COLO668 (cell line): ENCODE measurements around the gene ARRB1.
"Not testable (repeated sequence)": the region's sequence is repeated elsewhere in the genome, so short reads cannot be mapped to it uniquely, and the experiment has no call there.

Experiments used
- DNase-seq: peaks from one replicate; lab custom pipeline; 2025; ENCODE audit not compliant: unreplicated experiment; lab: John Stamatoyannopoulos, UW

Gene ARRB1

DNA sequence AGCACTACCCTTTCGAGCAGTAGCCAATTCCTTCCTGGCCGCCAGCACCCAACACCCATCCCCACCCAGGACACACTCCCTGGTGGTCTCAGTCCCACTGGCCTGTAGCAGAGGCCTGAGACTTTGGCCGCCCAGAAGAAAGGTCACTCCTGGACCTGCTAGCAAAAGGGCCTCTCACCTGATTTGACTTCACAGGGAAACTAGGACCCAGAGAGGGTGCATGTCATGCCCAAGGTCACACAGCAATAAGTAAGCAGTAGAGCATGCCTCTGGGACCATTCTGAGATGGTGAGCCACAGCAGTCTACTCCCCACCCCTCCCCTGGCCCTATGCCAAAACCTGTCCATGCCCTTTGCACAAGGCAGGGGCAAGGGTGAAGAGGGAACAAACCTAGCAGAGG is 7.3 kb downstream of the ARRB1 start:
- no peak for DNase-seq

DNA sequence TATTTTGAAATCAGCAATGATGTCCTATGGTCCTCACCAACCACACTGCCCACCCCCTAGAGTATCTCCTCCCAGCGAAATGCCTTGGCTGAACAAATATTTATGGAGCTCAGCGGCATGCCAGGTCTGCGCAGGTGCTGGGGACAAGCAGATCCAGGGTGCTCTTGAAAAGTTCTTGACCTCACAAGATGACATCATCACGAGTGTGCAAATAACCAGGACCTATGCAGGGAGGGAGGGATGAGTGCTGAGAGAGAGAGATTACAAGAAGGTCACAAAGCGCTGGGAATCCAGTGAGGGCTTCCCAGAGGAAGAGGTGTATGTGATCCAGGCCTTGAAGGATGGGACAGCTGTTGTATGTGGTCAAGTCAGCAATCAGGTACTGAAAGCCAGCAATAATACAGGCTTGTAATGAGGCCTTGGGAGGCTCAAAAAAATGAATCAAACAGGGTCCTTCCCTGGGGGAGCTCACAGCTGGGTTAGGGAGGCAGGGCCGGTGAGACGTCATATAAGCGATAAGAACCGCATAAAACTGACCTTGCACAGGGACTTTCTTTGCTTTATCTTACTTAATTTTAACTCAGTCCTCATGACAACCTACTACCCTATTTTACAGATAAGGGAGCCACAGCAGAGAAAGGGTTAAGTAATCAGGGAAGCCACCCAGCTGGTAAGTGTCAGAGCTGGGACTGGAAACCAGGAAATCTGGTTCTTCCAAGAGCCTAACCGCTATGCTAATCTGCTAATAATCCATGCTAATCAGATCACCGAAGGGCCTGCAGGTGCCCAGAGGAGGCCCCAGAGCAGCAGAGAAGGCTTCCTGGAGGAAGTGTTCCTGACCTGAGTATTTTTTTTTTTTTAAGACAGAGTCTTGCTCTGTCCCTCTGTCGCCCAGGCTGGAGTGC is 8.2 kb downstream of the ARRB1 start:
- peak; percentile 76 for DNase-seq

DNA sequence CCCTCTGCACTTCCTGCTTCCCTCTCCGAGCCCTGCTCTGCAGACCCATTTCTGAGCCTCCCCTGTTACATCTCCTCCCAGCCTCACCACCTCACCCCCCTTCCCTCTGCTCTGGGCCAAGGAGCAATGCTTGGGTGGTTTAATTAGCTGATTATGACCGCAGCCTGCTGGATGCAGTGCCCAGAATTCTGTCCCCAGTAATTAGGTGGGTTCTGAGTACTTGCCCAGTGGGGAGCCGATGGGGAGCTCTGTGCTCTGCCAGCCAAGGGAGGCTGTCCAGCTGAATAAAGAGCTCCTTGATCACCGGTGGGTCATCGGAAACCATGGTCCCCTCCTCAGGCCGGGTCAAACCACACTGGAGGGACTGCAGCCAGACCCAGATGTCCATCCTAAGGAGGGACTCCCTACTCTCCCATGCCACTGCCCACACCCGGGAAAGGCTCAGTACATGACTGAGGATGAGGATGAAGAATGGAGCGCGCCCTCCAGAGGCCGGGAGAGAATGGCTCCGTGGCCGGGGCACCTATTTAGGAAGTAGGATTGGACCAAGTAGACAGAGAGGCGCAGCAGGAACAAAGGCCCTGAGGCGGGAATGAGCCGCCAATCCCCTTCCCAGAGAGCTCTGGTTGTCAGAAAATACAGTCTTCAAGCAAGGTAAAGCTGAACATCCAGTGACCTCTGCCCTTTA is 9.1 kb downstream of the ARRB1 start:
- DNase-seq = peak; percentile 34

DNA sequence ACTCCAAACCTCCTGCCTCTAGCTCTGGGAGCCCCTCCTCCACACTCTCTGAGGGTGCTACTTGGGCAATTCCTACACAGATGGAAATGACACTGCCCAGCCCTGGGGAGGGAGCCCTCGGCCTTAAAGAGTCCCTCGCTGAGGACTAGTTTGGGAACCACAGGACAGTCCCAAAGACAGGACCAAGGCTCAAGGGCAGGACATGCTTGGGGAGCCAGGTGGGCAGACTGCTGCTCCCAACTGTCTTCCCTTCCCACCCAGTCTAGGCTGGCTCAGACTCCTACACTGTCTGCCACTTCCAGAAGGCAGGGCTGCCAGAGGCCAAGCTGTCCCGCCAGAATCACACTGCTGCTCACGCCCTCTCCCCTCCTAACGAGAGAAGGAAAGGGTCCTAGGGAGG is 9.8 kb downstream of the ARRB1 start:
- no peak for DNase-seq

DNA sequence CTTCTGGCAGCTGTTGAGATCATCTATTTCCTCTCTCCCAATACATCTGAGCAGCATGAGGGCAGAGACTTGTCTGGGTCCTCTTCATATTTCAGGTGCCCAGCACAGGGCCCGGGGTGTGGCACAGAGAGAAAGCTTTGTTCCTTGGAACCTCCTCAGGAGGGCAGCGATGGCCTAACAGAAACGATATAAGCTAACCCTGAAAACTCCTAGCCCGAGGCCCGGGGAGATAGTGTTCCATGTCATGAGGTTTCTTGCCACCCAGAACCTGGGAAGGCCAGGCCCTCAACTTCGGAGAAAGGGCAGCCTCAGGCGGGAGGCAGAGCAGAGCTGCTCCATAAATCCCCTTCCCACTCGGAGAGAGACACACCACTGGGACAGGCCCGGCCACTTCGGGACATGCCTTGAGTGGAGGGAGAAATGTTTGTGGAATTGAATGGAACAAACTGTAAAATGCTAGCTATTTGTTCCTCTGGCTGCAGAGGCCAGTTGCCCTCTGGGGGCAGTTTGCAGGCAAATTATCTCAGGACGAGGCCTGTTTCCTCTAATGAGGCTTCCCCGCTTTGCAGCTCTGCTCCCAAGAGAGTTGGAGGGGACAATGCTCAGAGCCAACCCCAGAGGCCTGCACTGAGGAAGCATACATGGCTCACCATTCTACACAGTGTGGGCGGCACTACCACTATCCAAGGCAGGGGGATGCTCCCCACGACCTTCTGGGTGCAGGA is 11.6 kb downstream of the ARRB1 start:
- DNase-seq = no peak

DNA sequence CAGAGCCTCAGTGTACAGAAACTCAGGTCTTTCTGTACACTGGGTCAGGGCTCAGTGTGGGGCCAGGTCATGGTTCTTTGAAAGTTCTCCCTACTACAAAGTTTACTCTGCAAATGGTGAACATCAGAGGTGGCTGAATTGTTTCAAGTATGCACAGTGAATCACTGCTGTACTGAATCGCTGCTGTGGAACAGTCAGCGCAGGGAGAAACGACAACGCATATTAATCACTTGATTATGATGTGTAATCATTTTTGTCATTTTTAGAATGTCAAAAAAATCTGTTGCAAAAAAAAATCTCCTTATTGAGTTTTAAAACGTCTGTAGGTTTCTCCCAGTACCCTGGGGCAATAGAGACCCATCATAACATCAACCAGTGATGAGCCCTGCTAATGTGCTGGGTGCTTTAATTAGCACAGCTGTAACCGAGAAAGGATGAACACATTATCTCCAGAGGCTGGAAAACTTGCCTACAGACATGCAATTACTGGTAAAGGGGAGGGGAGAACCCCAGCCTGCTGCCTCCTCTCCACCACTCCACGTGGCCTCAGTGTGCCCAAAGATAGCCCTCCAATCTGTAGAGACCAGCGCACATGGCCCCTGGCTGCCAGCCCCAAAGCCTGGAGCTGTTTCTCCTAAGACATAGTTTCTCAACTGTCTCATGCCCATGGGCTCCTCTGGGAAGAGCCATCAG is 12.8 kb downstream of the ARRB1 start:
- DNase-seq = no peak

DNA sequence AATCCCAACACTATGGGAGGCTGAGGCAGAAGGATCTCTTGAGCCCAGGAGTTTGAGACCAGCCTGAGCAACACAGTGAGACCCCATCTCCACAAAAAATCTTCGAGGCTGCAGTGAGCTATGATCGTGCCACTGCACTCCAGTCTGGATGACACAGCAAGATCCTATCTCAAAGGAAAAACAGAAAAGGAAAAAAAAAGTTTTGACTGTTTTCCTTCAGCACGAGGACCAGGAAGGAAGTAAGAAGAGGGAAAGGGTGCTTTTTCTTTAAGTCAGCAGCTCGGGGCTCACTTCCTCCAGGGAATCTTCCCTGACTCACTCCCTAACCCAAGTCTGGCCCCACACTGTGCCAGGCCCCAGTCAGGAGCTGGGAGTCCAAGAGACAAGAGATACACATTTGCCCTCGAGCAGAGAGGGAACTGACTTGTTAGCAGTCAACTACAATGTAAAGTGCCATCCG is 14.2 kb downstream of the ARRB1 start:
- no peak for DNase-seq

DNA sequence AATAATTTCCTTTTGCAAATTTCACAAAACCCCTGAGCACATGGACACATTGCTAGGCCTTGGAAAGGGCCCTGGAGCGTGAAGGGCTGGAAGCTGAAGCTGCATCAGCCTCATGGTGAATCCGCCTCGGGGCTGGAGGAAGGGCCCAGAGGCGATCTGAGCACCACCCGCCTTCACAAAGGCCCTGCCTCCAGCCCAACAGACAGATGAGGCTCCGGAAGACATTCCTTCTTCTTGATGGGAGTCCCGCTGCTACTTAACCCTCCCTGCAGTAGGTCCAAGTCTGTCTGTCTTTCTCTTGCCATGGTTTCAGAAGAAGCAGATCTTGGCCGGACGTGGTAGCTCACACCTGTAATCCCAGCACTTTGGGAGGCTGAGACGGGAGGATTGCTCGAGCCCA is 16.5 kb downstream of the ARRB1 start:
- DNase-seq = no peak

DNA sequence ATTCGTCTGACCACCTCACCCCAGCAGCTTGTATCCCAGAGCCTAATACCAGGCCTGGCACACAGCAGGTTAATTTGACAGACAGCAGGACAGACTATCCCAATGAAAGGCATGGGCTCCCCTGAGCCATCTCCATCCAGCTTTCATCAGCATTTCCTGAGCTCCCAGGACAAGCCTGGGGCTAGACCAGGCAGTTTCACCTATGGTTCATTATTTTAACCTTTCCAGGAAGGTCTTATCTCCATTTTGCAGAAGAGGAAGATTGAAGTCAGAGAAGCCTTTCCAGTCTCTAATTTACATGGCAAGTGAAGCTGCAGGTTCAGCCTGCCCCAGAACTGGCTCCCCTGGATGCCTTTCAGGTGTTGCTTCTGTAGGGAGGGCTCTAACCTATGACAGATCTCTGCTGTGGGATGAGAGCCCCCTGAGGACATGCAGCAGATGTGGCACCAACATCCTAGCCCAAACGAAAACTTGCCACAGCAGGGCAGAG is 17.0 kb downstream of the ARRB1 start:
- no peak for DNase-seq

DNA sequence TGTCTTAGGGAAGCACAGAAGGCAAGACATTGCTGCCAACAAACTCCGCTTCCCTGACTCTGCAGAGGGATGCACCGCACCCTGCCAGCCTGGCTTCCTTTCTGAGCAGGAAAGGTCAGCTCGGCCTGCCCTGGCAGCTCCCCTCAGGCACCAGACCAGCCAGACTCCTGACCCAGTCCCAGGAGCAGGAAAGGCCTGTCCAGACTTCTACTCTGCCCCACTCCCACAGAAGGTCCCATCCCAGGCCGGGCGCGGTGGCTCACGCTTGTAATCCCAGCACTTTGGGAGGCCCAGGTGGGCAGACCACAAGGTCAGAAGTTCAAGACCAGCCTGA is 17.7 kb downstream of the ARRB1 start:
- no peak for DNase-seq

DNA sequence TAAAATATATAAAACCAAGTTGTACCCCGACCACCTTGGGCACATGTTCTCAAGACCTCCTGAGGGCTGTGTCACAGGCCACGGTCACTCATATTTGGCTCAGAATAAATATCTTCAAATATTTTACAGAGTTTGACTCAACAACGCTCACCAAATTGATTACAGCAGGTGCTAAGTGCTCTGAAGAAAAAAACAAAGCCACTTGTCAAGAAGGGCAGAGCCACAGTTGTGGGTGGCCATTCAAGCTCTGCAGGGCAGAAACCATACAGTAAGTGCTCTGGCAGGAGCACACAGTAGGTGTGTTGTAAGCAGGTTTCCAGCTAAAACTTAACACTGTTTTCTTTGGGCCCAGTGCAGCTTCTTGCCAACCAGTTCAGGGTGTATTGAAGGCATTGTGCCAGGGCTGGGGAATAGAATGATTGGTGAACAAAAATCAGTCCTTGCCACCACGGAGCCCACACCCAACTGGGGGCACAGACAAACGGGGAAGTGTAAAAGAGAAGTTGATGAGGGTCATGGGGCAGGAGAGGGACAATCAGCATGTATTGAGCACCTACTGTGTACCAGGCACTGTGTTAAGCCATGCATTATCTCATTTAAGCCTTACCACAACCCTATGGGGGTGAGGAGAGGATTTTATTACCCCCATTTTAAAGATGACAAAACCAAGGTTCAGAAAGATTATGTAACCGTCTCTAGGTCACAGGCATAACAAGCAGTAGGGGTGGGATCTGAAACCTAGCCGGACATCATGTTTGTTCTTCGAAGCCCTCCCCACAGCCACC is 18.2 kb downstream of the ARRB1 start:
- DNase-seq = no peak

DNA sequence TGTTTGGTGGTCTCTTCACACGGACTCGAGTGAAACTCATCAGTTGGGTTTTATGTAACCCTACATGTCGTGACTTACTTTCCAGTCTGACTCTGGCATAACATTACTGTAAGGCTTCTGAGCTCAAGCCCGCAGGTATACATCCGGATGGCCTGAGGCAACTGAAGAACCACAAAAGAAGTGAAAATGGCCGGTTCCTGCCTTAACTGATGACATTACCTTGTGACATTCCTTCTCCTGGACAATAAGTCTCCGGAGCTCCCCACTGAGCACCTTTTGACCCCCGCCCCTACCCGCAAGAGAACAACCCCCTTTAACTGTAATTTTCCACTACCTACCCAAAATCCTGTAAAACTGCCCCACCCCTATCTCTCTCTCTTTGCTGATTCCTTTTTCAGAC is 19.7 kb downstream of the ARRB1 start:
- not testable (repeated sequence) for DNase-seq

DNA sequence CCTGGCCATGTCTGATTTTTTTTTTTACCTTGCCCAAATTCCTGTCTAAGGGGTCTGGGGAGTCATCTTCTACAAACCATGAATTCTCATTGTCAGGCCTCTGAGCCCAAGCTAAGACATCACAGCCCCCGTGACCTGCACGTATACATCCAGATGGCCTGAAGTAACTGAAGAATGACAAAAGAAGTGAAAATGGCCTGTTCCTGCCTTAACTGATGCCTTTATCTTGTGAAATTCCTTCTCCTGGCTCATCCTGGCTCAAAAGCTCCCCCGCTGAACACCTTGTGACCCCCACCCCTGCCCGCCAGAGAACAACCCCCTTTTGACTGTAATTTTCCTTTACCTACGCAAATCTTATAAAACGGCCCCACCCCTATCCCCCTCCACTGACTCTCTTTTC is 20.2 kb downstream of the ARRB1 start:
- DNase-seq = not testable (repeated sequence)

DNA sequence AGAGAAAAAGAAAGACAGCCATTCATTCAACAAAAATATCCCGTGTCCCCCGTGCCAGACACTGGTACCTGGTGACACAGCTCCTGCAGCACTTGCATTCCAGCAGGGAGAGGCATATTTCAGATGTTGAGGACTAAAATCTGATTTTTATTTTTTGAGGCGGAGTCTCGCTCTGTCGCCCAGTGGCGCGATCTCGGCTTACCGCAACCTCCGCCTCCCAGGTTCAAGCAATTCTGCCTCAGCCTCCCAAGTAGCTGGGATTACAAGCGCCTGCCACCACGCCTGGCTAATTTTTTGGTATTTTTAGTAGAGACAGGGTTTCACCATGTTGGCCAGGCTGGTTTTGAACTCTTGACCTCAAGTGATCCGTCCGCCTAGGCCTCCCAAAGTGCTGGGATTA is 20.6 kb downstream of the ARRB1 start:
- DNase-seq = not testable (repeated sequence)

DNA sequence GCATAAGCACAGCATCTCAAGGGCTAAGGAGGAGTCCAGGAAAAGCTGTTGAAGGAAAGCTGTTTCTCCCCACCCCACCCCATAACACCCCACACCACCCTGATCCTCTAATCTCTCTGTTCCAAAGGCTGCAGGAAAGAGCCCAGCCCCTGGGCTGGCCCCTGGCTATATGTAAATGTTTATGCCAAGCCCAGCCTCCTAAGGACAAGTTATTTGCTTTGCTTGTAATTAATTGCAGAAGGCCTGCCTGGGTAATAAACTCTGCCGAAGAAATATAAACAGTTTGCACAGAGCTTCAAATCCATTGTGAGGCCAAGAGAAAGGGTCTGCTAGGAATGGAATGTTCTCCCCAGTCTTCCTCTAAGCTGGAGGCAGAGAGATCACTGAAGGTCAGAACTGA is 21.2 kb downstream of the ARRB1 start:
- peak; percentile 5 for DNase-seq

DNA sequence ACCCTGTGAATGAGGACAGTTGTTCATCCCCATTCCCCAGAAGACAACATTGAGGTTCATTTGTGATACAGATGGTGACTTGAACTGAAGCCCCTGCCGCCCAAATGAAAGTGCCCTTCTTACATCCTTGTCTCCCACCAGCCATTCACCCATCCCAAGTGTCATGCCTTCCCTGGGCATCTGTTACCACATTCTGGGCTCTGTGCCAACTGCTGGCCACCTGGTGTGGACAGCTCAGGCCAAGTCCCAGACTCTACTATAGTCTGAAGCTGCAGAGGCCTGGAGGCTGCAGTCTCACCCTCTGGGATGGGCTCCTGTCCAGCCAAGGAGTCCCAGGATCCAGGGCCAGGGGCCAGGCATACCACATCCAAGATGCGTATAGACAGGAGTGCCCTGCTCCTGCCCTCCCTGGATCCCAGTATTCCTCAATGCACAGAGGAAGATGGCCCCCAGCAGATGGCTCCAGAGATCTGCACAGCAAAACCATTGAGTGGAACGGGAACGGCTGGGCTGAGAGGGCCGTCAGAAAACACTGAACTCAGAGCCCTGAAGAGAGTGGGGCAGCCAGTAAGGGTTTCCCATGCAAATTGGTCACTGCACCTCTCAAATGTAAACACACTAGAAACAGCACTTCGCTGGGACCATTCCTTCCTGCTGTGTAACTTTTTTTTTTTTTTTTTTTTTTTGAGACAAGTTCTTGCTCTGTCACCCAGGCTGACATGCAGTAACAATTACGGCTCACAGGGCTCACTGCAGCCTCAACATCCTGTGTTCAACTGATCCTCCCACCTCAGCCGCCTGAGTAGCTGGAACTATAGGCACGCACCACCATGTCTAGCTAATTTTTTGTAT is 22.8 kb downstream of the ARRB1 start:
- DNase-seq = peak; percentile 85

DNA sequence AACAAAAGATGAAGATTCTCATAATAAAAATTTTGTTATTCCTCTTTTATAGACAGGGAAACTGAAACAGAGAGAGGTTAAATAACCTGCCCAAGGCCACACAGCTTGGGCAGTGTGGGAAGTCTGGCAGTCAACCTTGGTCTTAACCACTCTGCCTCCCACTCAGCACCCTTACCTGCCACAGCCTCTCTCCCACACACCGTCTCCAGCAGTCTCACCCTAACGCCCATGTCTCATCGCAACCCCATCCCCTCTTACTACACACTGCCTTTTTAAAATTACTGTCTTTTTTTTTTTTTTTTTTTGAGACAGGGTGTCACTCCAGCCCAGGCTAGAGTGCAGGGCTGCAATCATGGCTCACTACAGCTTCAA is 25.0 kb downstream of the ARRB1 start:
- DNase-seq = no peak

DNA sequence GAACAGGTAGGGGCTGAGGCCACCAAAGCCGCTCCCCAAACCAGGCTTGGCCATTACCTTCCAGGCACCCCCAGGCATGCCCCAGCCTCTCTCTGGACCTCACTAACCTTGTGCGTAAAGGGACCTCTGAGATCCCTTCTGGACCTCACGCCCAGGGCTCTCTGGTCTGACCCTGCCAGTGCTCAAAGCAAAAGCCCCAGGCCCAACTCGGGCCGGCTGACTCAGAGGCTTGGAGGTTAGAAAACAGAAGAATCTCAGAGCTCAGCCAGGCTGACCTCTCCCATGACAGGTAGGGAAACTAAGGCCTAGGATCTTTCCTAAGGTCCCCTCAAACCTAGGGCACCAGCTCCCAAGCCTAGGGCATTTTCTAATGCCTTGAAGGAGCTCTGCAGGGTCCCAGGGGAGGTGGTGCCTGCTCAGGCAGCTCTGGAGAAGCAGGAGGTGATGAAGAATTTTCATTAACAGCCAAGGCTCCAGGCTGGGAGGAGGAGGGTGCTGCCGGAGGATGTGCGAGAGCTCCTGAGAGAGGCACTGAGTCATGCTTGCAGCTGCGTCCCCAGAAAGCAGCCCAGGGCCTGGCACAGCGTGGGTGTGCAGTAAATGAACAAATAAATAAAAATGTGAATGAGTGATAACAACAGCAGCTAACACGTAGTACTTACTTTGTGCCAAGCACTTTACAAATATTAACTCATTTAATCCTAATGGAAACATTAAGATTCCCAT is 25.6 kb downstream of the ARRB1 start:
- DNase-seq = peak; percentile 18

DNA sequence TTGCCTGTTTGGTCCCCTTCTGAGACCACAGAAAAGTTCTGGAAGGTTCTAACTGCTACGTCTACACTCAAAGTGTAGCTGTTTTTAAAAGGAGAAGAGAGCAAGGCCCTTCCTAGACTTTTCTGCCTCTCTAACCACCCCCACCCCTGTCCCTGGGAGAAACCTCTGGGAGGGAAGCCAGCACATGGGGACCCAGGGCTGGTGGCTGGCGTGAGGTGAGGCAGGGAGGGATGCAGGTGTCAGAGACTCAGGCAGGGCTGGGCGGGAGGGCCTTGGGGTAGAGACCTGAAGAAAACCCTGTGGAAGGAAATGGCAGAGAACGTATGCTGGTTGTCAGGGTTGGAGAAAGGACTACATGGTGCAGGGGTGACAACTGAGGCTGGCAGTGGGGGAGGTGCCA is 26.7 kb downstream of the ARRB1 start:
- DNase-seq = no peak
